Measurements from ENCODE around the gene PKIG. TPM values are rescaled to one million over a fixed set of nuclear protein-coding genes. Genes with fewer than 3 reads are reported as not detected.

PKIG gene
- total and polyA plus RNA-seq, 9 of the 15 experiments (the other 6 are each of a cell fraction or from before 2014, with no cell fraction given): 0.13 to 7.0 (median 4.7) TPM

DNA sequence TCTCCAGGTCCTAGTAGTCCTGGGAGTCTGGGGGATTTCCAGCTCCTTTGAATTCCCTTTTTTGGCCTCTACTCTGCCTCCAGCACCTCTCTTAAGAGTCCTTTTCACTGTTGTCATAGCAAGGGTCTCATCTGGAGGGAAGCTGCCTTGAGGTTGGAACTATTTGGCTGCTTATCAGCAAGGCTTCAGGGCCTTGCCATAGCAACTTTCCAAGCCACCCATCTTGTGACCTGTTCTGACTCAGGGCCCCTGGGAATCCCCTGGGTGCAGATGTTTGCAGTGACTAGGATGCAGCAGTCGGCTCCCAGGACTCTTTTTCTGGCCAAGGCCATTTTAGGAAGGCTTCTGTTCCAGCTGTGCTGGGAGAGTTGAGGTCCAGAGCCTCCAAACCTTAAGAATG lies 12.4 kb downstream of the PKIG start (continued):
- TF ChIP-seq TOE1 (IDR thresholded peaks at IDR 0.05; ENCODE audit: borderline replicate concordance) (peak; percentile 30; the same call in 1 of the 2 replicates), TOE1 (CRISPR knock-in tag; IDR thresholded peaks at IDR 0.05; ENCODE audit: borderline replicate concordance, low read depth) (no peak), ZNF23 (CRISPR knock-in tag; IDR thresholded peaks at IDR 0.05) (no peak), CREB1 (IDR thresholded peaks at IDR 0.05) (no peak), CREB1 (CRISPR knock-in tag; IDR thresholded peaks at IDR 0.05) (no peak), TAL1 (IDR thresholded peaks at IDR 0.05) (0 out of 2 replicates have a peak, but pooled peaks have one; percentile 7), TFAM (CRISPR knock-in tag; conservative IDR thresholded peaks at IDR 0.05) (no peak), NFIX (CRISPR knock-in tag; IDR thresholded peaks at IDR 0.05; ENCODE audit: low read depth) (no peak), E2F4 (CRISPR knock-in tag; IDR thresholded peaks at IDR 0.05; ENCODE audit: low read depth) (no peak), U2AF2 (optimal IDR thresholded peaks at IDR 0.05; ENCODE audit: low read depth, low read length) (no peak), CTBP1 (IDR thresholded peaks at IDR 0.05; ENCODE audit: borderline replicate concordance) (peak; percentile 64; the same call in 1 of the 2 replicates), KAT8 (IDR thresholded peaks at IDR 0.05; ENCODE audit: low read depth) (no peak), XRCC5 (IDR thresholded peaks at IDR 0.05; ENCODE audit: low read depth, low read length) (no peak), GATA2 (CRISPR knock-in tag; IDR thresholded peaks at IDR 0.05) (peak; percentile 49; the same call in 1 of the 2 replicates), TCF7L2 (IDR thresholded peaks at IDR 0.05; ENCODE audit: low read depth, low read length) (no peak), RBFOX2 (IDR thresholded peaks at IDR 0.05; ENCODE audit: low read depth, low read length) (no peak), DPF2 (IDR thresholded peaks at IDR 0.05) (no peak), ADNP (tag; IDR thresholded peaks at IDR 0.05) (no peak), ZNF165 (CRISPR knock-in tag; IDR thresholded peaks at IDR 0.05; ENCODE audit: borderline replicate concordance) (no peak), TFE3 (CRISPR knock-in tag; IDR thresholded peaks at IDR 0.05) (peak; percentile 27), RFX5 (IDR thresholded peaks at IDR 0.05; ENCODE audit: low read depth, low read length) (no peak), CBX3 (IDR thresholded peaks at IDR 0.05; ENCODE audit: borderline replicate concordance in 1 of 2, low read length in 2 of 2) (no peak), PML (IDR thresholded peaks at IDR 0.05; ENCODE audit: low read length) (no peak), HSF4 (CRISPR knock-in tag; IDR thresholded peaks at IDR 0.05; ENCODE audit: borderline replicate concordance) (no peak), ARNT (IDR thresholded peaks at IDR 0.05) (no peak), SP1 (CRISPR knock-in tag; IDR thresholded peaks at IDR 0.05) (no peak), SMARCA5 (IDR thresholded peaks at IDR 0.05) (no peak), NCOA4 (IDR thresholded peaks at IDR 0.05; ENCODE audit: partially characterized antibody) (no peak)
- TF ChIP-seq, protein P1, sequence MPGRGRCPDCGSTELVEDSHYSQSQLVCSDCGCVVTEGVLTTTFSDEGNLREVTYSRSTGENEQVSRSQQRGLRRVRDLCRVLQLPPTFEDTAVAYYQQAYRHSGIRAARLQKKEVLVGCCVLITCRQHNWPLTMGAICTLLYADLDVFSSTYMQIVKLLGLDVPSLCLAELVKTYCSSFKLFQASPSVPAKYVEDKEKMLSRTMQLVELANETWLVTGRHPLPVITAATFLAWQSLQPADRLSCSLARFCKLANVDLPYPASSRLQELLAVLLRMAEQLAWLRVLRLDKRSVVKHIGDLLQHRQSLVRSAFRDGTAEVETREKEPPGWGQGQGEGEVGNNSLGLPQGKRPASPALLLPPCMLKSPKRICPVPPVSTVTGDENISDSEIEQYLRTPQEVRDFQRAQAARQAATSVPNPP (IDR thresholded peaks at IDR 0.05; ENCODE audit: borderline replicate concordance, insufficient read depth, insufficient read length): no peak

All from K562 (cell line).